ENCODE data around the gene CA11. TPM values are rescaled to one million over a fixed set of nuclear protein-coding genes. Genes with fewer than 3 reads are reported as not detected.
A peak's percentile ranks its signal among the peaks of the same experiment; 100 is the strongest.

The CA11 gene
- total RNA-seq, 1 donor from 2014 or later: 9.5 TPM

GRCh38 chr19:48613024-48613851, 32.7 kb downstream of the CA11 start:
- H3K4me1 ChIP-seq (ENCODE audit: insufficient read depth, low read length): peaks cover 31% of the 10 kb centered on the region
- no peak overlapping the region for H3K27ac ChIP-seq (ENCODE audit: low read depth, low read length)
- Mint-ChIP-seq H3K9me3 (ENCODE audit: unreplicated experiment) (no peaks in the 10 kb centered on the region), H3K4me3 (ENCODE audit: unreplicated experiment) (peak overlapping the region; percentile 62), H3K4me1 (ENCODE audit: low read depth, unreplicated experiment) (peaks cover 23% of the 10 kb centered on the region), H3K27me3 (ENCODE audit: low read depth, unreplicated experiment) (no peaks in the 10 kb centered on the region), H3K27ac (ENCODE audit: unreplicated experiment) (peak overlapping the region; percentile 44), H3K36me3 (ENCODE audit: low read depth, unreplicated experiment) (peaks cover 10% of the 10 kb centered on the region)
- no peaks in the 10 kb centered on the region for H3K9me3 ChIP-seq (ENCODE audit: insufficient read depth, low read depth, low read length)
- H3K27me3 ChIP-seq (ENCODE audit: insufficient read depth, low read length): no peaks in the 10 kb centered on the region
- H3K79me2 ChIP-seq (ENCODE audit: insufficient read depth, low read length): peaks cover 30% of the 10 kb centered on the region
- no peak overlapping the region for H3K4me2 ChIP-seq (ENCODE audit: low read length)
- H4K20me1 ChIP-seq (ENCODE audit: insufficient read depth, low read length): peaks cover 46% of the 10 kb centered on the region
- FAIRE-seq (no peak), DNase-seq (ENCODE audit: low read depth) (no peak)
- H3K36me3 ChIP-seq (ENCODE audit: insufficient read depth, low read length): peaks cover 21% of the 10 kb centered on the region
- no peak overlapping the region for H3K9ac ChIP-seq (ENCODE audit: low read length)
- no peak overlapping the region for H2AFZ ChIP-seq (ENCODE audit: low read depth, low read length)
- no peak for TF ChIP-seq EZH2 (IDR thresholded peaks at IDR 0.05; ENCODE audit: insufficient read depth, low read length)
- TF ChIP-seq, protein P1, sequence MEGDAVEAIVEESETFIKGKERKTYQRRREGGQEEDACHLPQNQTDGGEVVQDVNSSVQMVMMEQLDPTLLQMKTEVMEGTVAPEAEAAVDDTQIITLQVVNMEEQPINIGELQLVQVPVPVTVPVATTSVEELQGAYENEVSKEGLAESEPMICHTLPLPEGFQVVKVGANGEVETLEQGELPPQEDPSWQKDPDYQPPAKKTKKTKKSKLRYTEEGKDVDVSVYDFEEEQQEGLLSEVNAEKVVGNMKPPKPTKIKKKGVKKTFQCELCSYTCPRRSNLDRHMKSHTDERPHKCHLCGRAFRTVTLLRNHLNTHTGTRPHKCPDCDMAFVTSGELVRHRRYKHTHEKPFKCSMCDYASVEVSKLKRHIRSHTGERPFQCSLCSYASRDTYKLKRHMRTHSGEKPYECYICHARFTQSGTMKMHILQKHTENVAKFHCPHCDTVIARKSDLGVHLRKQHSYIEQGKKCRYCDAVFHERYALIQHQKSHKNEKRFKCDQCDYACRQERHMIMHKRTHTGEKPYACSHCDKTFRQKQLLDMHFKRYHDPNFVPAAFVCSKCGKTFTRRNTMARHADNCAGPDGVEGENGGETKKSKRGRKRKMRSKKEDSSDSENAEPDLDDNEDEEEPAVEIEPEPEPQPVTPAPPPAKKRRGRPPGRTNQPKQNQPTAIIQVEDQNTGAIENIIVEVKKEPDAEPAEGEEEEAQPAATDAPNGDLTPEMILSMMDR (IDR thresholded peaks at IDR 0.05; ENCODE audit: insufficient read depth, low read depth, low read length): no peak
- H3K4me3 ChIP-seq (ENCODE audit: insufficient read depth, low read depth, low read length): no peak overlapping the region

DNA sequence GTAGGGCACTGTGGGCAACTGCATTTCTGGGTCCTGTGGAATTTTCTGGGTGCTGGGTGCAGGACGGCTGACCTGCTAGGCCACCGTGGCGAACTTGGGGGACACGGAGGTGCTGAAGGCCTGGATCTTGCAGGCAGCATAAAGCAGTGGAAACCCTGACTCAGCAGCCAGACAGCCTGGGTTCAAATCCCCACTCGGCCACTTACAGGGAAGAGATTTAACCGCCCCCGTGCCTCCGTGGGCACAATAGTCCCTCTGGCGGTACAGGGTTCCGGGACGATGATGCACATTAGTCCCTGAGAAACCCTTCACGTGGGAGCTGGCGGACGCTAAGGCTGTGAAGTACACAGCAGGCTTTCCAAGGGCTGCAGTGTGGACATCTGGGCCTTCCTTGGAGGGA, 34.1 kb downstream of the CA11 start:
- no peaks in the 10 kb centered on the region for H3K27me3 Mint-ChIP-seq (ENCODE audit: low read depth, unreplicated experiment)
- no peak for FAIRE-seq
- peaks cover 16% of the 10 kb centered on the region for H3K4me1 Mint-ChIP-seq (ENCODE audit: low read depth, unreplicated experiment)
- H3K9me3 Mint-ChIP-seq (ENCODE audit: unreplicated experiment): no peaks in the 10 kb centered on the region
- DNase-seq (ENCODE audit: low read depth): no peak
- no peak overlapping the region for H3K4me3 Mint-ChIP-seq (ENCODE audit: unreplicated experiment)
- H3K4me1 ChIP-seq (ENCODE audit: insufficient read depth, low read length): peaks cover 19% of the 10 kb centered on the region
- no peaks in the 10 kb centered on the region for H3K27me3 ChIP-seq (ENCODE audit: insufficient read depth, low read length)
- no peak overlapping the region for H3K4me3 ChIP-seq (ENCODE audit: insufficient read depth, low read depth, low read length)
- H3K27ac ChIP-seq (ENCODE audit: low read depth, low read length): no peak overlapping the region
- H3K36me3 Mint-ChIP-seq (ENCODE audit: low read depth, unreplicated experiment): peaks cover 6% of the 10 kb centered on the region
- TF ChIP-seq, protein P1 (IDR thresholded peaks at IDR 0.05; ENCODE audit: insufficient read depth, low read depth, low read length): no peak
- no peak for TF ChIP-seq EZH2 (IDR thresholded peaks at IDR 0.05; ENCODE audit: insufficient read depth, low read length)
- H3K36me3 ChIP-seq (ENCODE audit: insufficient read depth, low read length): peaks cover 19% of the 10 kb centered on the region
- no peak overlapping the region for H2AFZ ChIP-seq (ENCODE audit: low read depth, low read length)
- H3K27ac Mint-ChIP-seq (ENCODE audit: unreplicated experiment): no peak overlapping the region
- H3K9ac ChIP-seq (ENCODE audit: low read length): no peak overlapping the region
- no peaks in the 10 kb centered on the region for H3K9me3 ChIP-seq (ENCODE audit: insufficient read depth, low read depth, low read length)
- H3K79me2 ChIP-seq (ENCODE audit: insufficient read depth, low read length): peaks cover 16% of the 10 kb centered on the region
- H3K4me2 ChIP-seq (ENCODE audit: low read length): no peak overlapping the region
- H4K20me1 ChIP-seq (ENCODE audit: insufficient read depth, low read length): peaks cover 32% of the 10 kb centered on the region

GRCh38 chr19:48609571-48610108, 36.3 kb downstream of the CA11 start:
- Mint-ChIP-seq H3K4me1 (ENCODE audit: low read depth, unreplicated experiment) (peaks cover 7% of the 10 kb centered on the region), H3K36me3 (ENCODE audit: low read depth, unreplicated experiment) (no peaks in the 10 kb centered on the region), H3K9me3 (ENCODE audit: unreplicated experiment) (no peaks in the 10 kb centered on the region), H3K27me3 (ENCODE audit: low read depth, unreplicated experiment) (no peaks in the 10 kb centered on the region), H3K4me3 (ENCODE audit: unreplicated experiment) (no peak overlapping the region), H3K27ac (ENCODE audit: unreplicated experiment) (no peak overlapping the region)
- Histone ChIP-seq H3K4me1 (ENCODE audit: insufficient read depth, low read length) (no peaks in the 10 kb centered on the region), H3K9ac (ENCODE audit: low read length) (no peak overlapping the region), H3K36me3 (ENCODE audit: insufficient read depth, low read length) (no peaks in the 10 kb centered on the region), H3K9me3 (ENCODE audit: insufficient read depth, low read depth, low read length) (no peaks in the 10 kb centered on the region), H4K20me1 (ENCODE audit: insufficient read depth, low read length) (peaks cover 10% of the 10 kb centered on the region), H3K27me3 (ENCODE audit: insufficient read depth, low read length) (no peaks in the 10 kb centered on the region), H2AFZ (ENCODE audit: low read depth, low read length) (no peak overlapping the region), H3K4me2 (ENCODE audit: low read length) (no peak overlapping the region), H3K27ac (ENCODE audit: low read depth, low read length) (no peak overlapping the region), H3K79me2 (ENCODE audit: insufficient read depth, low read length) (no peaks in the 10 kb centered on the region), H3K4me3 (ENCODE audit: insufficient read depth, low read depth, low read length) (no peak overlapping the region)
- TF ChIP-seq, protein P1 (IDR thresholded peaks at IDR 0.05; ENCODE audit: insufficient read depth, low read depth, low read length): no peak
- no peak for TF ChIP-seq EZH2 (IDR thresholded peaks at IDR 0.05; ENCODE audit: insufficient read depth, low read length)
- no peak for DNase-seq (ENCODE audit: low read depth)
- FAIRE-seq: no peak
